ENCODE measurements around the gene RAB1B. TPM values are rescaled to one million over a fixed set of nuclear protein-coding genes. Genes with fewer than 3 reads are reported as not detected.
"Not testable (repeated sequence)": the region's sequence is repeated elsewhere in the genome, so short reads cannot be mapped to it uniquely, and the experiment has no call there.

Gene RAB1B
- total RNA-seq, 2 experiments from 2014 or later, result 136 to 145 TPM

- DNase-seq, result no peak
- Mint-ChIP-seq H3K9me3 (no peaks in the 10 kb centered on the region), H3K4me1 (peaks cover 22% of the 10 kb centered on the region), H3K4me3 (no peak overlapping the region), H3K36me3 (no peaks in the 10 kb centered on the region), H3K27me3 (peaks cover 35% of the 10 kb centered on the region), H3K27ac (no peak overlapping the region)
- ATAC-seq (ENCODE audit: low read depth), result no peak
- POLR2A ChIA-PET, result no interaction called here
Observed at GRCh38 chr11:66293352-66293751, 24.9 kb downstream of the RAB1B start.

GRCh38 chr11:66293777-66294625, 25.6 kb downstream of the RAB1B start:
- Mint-ChIP-seq H3K36me3 (no peaks in the 10 kb centered on the region), H3K4me3 (no peak overlapping the region), H3K4me1 (peaks cover 21% of the 10 kb centered on the region), H3K9me3 (no peaks in the 10 kb centered on the region), H3K27me3 (peaks cover 35% of the 10 kb centered on the region), H3K27ac (no peak overlapping the region)
- ATAC-seq (ENCODE audit: low read depth), result no peak
- POLR2A ChIA-PET, result no interaction called here
- DNase-seq, result no peak

GRCh38 chr11:66294626-66295620, 26.5 kb downstream of the RAB1B start:
- no peak for ATAC-seq (ENCODE audit: low read depth)
- Mint-ChIP-seq H3K27me3 (peaks cover 35% of the 10 kb centered on the region), H3K4me3 (no peak overlapping the region), H3K27ac (no peak overlapping the region), H3K4me1 (peaks cover 13% of the 10 kb centered on the region), H3K36me3 (no peaks in the 10 kb centered on the region), H3K9me3 (no peaks in the 10 kb centered on the region)
- DNase-seq, result no peak
- POLR2A ChIA-PET, result no interaction called here

GRCh38 chr11:66297610-66298009, 29.2 kb downstream of the RAB1B start:
- POLR2A ChIA-PET, result interaction anchor here (0.6 kb wide), 1 partner anchor 578 kb away, joined by 3 read pairs; no protein-coding TSS in a partner anchor
- Mint-ChIP-seq H3K4me1 (peaks cover 2% of the 10 kb centered on the region), H3K9me3 (no peaks in the 10 kb centered on the region), H3K4me3 (no peak overlapping the region), H3K27me3 (peaks cover 16% of the 10 kb centered on the region), H3K27ac (no peak overlapping the region), H3K36me3 (no peaks in the 10 kb centered on the region)
- no peak for ATAC-seq (ENCODE audit: low read depth)
- DNase-seq, result no peak

GRCh38 chr11:66299186-66299585, 30.7 kb downstream of the RAB1B start:
- POLR2A ChIA-PET, result interaction anchor here (1.0 kb wide), 1 partner anchor 10 kb away, joined by 3 read pairs; the partner anchor contains the start of gene YIF1A
- Mint-ChIP-seq H3K27me3 (peaks cover 8% of the 10 kb centered on the region), H3K4me1 (no peaks in the 10 kb centered on the region), H3K27ac (no peak overlapping the region), H3K4me3 (no peak overlapping the region), H3K36me3 (no peaks in the 10 kb centered on the region), H3K9me3 (no peaks in the 10 kb centered on the region)
- DNase-seq, result no peak
- ATAC-seq (ENCODE audit: low read depth), result no peak

GRCh38 chr11:66302656-66303055, 34.2 kb downstream of the RAB1B start:
- no peak for DNase-seq
- peaks cover 4% of the 10 kb centered on the region for H3K27me3 Mint-ChIP-seq
- H3K27ac Mint-ChIP-seq, result no peak overlapping the region
- H3K9me3 Mint-ChIP-seq, result no peaks in the 10 kb centered on the region
- no peak overlapping the region for H3K4me3 Mint-ChIP-seq
- no peaks in the 10 kb centered on the region for H3K36me3 Mint-ChIP-seq
- no peak for ATAC-seq (ENCODE audit: low read depth)
- POLR2A ChIA-PET, result interaction anchor here (1.6 kb wide), 1 partner anchor 33 kb away, joined by 4 read pairs; the partner anchor contains the start of gene RIN1
- no peaks in the 10 kb centered on the region for H3K4me1 Mint-ChIP-seq

GRCh38 chr11:66309475-66309874, 41.0 kb downstream of the RAB1B start:
- peaks cover 11% of the 10 kb centered on the region for H3K4me1 Mint-ChIP-seq
- peaks cover 1% of the 10 kb centered on the region for H3K27me3 Mint-ChIP-seq
- no peak for ATAC-seq (ENCODE audit: low read depth)
- POLR2A ChIA-PET, result interaction anchor here (0.9 kb wide), 1 partner anchor 38 kb away, joined by 3 read pairs; the partner anchor contains the start of gene B4GAT1
- no peak overlapping the region for H3K4me3 Mint-ChIP-seq
- no peaks in the 10 kb centered on the region for H3K36me3 Mint-ChIP-seq
- no peak overlapping the region for H3K27ac Mint-ChIP-seq
- no peaks in the 10 kb centered on the region for H3K9me3 Mint-ChIP-seq
- DNase-seq, result no peak

- no peak overlapping the region for H3K27ac Mint-ChIP-seq
Observed at GRCh38 chr11:66310324-66310723, 41.9 kb downstream of the RAB1B start.

GRCh38 chr11:66310803-66311440, 42.5 kb downstream of the RAB1B start:
- not testable (repeated sequence) for H3K27me3 Mint-ChIP-seq; H3K27ac Mint-ChIP-seq; DNase-seq; ATAC-seq (ENCODE audit: low read depth); H3K4me3 Mint-ChIP-seq; H3K9me3 Mint-ChIP-seq
- Mint-ChIP-seq H3K4me1 (peaks cover 19% of the 10 kb centered on the region), H3K36me3 (peaks cover 11% of the 10 kb centered on the region)
- POLR2A ChIA-PET, result interaction anchor here (0.6 to 7.7 kb wide), 8 partner anchors 15 to 78 kb away, joined by 3 to 215 read pairs (median 29); partner anchors contain the start of genes B4GAT1, BRMS1, RIN1 and SLC29A2

More at GRCh38 chr11:66310324-66310723, 41.9 kb downstream of the RAB1B start:
- DNase-seq (no peak), ATAC-seq (ENCODE audit: low read depth) (no peak)
- H3K27me3 Mint-ChIP-seq, result peaks cover 1% of the 10 kb centered on the region
- POLR2A ChIA-PET, result interaction anchor here (0.9 kb wide), 1 partner anchor 37 kb away, joined by 3 read pairs; the partner anchor contains the start of gene B4GAT1
- peaks cover 14% of the 10 kb centered on the region for H3K4me1 Mint-ChIP-seq
- H3K4me3 Mint-ChIP-seq, result no peak overlapping the region
- H3K36me3 Mint-ChIP-seq, result peaks cover 6% of the 10 kb centered on the region
- no peaks in the 10 kb centered on the region for H3K9me3 Mint-ChIP-seq

- Mint-ChIP-seq H3K4me1 (peaks cover 22% of the 10 kb centered on the region), H3K4me3 (peak overlapping the region; percentile 92), H3K27me3 (peaks cover 1% of the 10 kb centered on the region), H3K36me3 (peaks cover 12% of the 10 kb centered on the region), H3K27ac (peak overlapping the region; percentile 96), H3K9me3 (no peaks in the 10 kb centered on the region)
- no peak for ATAC-seq (ENCODE audit: low read depth)
- DNase-seq, result no peak
- POLR2A ChIA-PET, result interaction anchor here (0.6 to 7.7 kb wide), 9 partner anchors 15 to 77 kb away, joined by 3 to 215 read pairs (median 26); partner anchors contain the start of genes B4GAT1, BRMS1, RIN1 and SLC29A2
Observed at GRCh38 chr11:66311470-66311964, 43.1 kb downstream of the RAB1B start.

- peak overlapping the region; percentile 92 for H3K4me3 Mint-ChIP-seq
Observed at GRCh38 chr11:66311965-66312548, 43.6 kb downstream of the RAB1B start.

More at GRCh38 chr11:66311965-66312548, 43.6 kb downstream of the RAB1B start:
- H3K27me3 Mint-ChIP-seq, result peaks cover 1% of the 10 kb centered on the region
- ATAC-seq (ENCODE audit: low read depth) (peak; percentile 60), DNase-seq (peak; percentile 98)
- peaks cover 22% of the 10 kb centered on the region for H3K4me1 Mint-ChIP-seq
- H3K9me3 Mint-ChIP-seq, result no peaks in the 10 kb centered on the region
- peaks cover 12% of the 10 kb centered on the region for H3K36me3 Mint-ChIP-seq
- H3K27ac Mint-ChIP-seq, result peak overlapping the region; percentile 96
- POLR2A ChIA-PET, result interaction anchor here (0.6 to 7.7 kb wide), 22 partner anchors 10 to 422 kb away, joined by 3 to 215 read pairs (median 6); partner anchors contain the start of genes B4GAT1, BRMS1, CCDC85B and PELI3
